ENCODE data around the gene CLCN7.

DNA sequence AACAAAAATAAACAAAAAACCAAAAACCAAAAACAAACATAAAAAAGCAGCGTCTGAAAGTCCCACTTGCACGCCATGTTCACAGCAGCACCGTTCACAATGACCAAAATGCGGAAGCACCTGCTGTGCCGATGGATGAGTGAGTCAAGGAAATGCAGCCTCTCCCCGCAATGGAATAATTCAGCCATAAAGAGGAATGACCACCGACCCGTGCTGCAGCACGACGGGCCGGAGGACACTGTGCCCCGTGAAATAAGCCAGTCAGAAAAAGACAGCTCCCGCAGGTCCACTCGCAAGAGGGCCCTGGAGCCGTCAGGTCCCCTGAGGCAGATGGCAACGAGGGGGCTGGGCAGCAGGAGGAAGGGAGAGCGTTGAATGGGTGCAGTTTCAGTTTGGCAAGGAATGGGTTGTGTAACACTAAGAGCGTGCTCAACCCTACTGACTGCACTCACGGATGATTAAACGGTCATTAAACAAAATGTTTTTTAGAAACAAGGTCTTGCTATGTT, 5.1 kb downstream of the CLCN7 start:
- TF ChIP-seq POLR2AphosphoS5 (IDR thresholded peaks at IDR 0.05), result no peak
- TF ChIP-seq, protein P1, sequence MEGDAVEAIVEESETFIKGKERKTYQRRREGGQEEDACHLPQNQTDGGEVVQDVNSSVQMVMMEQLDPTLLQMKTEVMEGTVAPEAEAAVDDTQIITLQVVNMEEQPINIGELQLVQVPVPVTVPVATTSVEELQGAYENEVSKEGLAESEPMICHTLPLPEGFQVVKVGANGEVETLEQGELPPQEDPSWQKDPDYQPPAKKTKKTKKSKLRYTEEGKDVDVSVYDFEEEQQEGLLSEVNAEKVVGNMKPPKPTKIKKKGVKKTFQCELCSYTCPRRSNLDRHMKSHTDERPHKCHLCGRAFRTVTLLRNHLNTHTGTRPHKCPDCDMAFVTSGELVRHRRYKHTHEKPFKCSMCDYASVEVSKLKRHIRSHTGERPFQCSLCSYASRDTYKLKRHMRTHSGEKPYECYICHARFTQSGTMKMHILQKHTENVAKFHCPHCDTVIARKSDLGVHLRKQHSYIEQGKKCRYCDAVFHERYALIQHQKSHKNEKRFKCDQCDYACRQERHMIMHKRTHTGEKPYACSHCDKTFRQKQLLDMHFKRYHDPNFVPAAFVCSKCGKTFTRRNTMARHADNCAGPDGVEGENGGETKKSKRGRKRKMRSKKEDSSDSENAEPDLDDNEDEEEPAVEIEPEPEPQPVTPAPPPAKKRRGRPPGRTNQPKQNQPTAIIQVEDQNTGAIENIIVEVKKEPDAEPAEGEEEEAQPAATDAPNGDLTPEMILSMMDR (IDR thresholded peaks at IDR 0.05), result no peak
- no peak for TF ChIP-seq POLR2A (IDR thresholded peaks at IDR 0.05)
- TF ChIP-seq EP300 (IDR thresholded peaks at IDR 0.05; ENCODE audit: low read depth), result no peak
